ENCODE results near the gene MYL5. TPM values are rescaled to one million over a fixed set of nuclear protein-coding genes. Genes with fewer than 3 reads are reported as not detected.

The MYL5 gene
- total and polyA plus RNA-seq, 2 of the 4 experiments (the other 2 are of a cell fraction) = 9.1 to 16.0 TPM

GRCh38 chr4:706834-707598 lies 32.7 kb downstream of the MYL5 start:
- no peak overlapping the region; the same call in 1 of the 2 replicates for H2AK5ac ChIP-seq (ENCODE audit: low read depth, low read length)
- H4K91ac ChIP-seq (ENCODE audit: insufficient read depth, low read depth, low read length) = no peak overlapping the region
- peak overlapping the region; percentile 98 for H3K4me2 ChIP-seq (ENCODE audit: low read depth, low read length)
- H2BK120ac ChIP-seq (ENCODE audit: low read depth, low read length) = no peak overlapping the region
- CTCF ChIA-PET = no interaction called here
- H4K8ac ChIP-seq (ENCODE audit: low read depth in 2 of 2, low read length in 2 of 2) = no peak overlapping the region
- H3K27me3 ChIP-seq (ENCODE audit: control insufficient read depth, insufficient read depth, low read length) = peaks cover 6% of the 10 kb centered on the region; the same call in 1 of the 2 replicates
- BruUV-seq (replicated peaks) = no TSS peak
- peaks cover 7% of the 10 kb centered on the region for H3K36me3 ChIP-seq (ENCODE audit: control insufficient read depth, insufficient read depth, low read length)
- peak overlapping the region; percentile 90 for H2AK9ac ChIP-seq (replicated peaks; ENCODE audit: low read depth, low read length, poor library complexity)
- in situ Hi-C loops (cut with MboI; ENCODE audit: low sequenced_read_pairs) = no loop called here
- dilution Hi-C loops (cut with HindIII; ENCODE audit: low sequenced_read_pairs, unreplicated experiment) = no loop called here
- no peak overlapping the region for H3K14ac ChIP-seq (replicated peaks; ENCODE audit: low read depth, low read length)
- no peak overlapping the region for H2BK15ac ChIP-seq (ENCODE audit: low read depth, low read length)
- no peak overlapping the region for H2AFZ ChIP-seq (replicated peaks; ENCODE audit: low read length, poor library complexity)
- 49% methylated on average over 5 of the region's 21 CpGs; no CpG with 5 or more reads in 1 of the 2 experiments for WGBS, 2 experiments (ENCODE audit: extremely low coverage in 2 of 2, insufficient read length in 1 of 2)
- H3K4me3 ChIP-seq (ENCODE audit: insufficient read depth, low read depth, low read length) = peak overlapping the region; percentile 97
- peak overlapping the region; percentile 42; the same call in 1 of the 2 replicates for H3K27ac ChIP-seq (ENCODE audit: insufficient read depth, low read length)
- H4K5ac ChIP-seq (ENCODE audit: low read depth, low read length) = no peak overlapping the region
- H3K4ac ChIP-seq (ENCODE audit: low read depth, low read length) = no peak overlapping the region
- H3K9me1 ChIP-seq (ENCODE audit: insufficient read depth, low read length) = peaks cover 13% of the 10 kb centered on the region
- no peak overlapping the region for H3K18ac ChIP-seq (ENCODE audit: low read depth, low read length)
- H3K79me1 ChIP-seq (ENCODE audit: low read depth in 1 of 2, low read length in 2 of 2) = peaks cover 15 to 39% of the 10 kb centered on the region in 2 experiments; a peak in 3 of 4 replicates
- no peak overlapping the region for H2BK20ac ChIP-seq (ENCODE audit: low read depth, low read length)
- ATAC-seq (ENCODE audit: low read depth) (no peak), DNase-seq (no peak)
- TF ChIP-seq FOS (IDR thresholded peaks at IDR 0.05; ENCODE audit: low read depth, low read length) = no peak
- no peak for TF ChIP-seq SMC3 (IDR thresholded peaks at IDR 0.05; ENCODE audit: low read depth, low read length)
- no peak for TF ChIP-seq MAZ (IDR thresholded peaks at IDR 0.05; ENCODE audit: borderline replicate concordance, low read depth, low read length)
- TF ChIP-seq, protein P1, sequence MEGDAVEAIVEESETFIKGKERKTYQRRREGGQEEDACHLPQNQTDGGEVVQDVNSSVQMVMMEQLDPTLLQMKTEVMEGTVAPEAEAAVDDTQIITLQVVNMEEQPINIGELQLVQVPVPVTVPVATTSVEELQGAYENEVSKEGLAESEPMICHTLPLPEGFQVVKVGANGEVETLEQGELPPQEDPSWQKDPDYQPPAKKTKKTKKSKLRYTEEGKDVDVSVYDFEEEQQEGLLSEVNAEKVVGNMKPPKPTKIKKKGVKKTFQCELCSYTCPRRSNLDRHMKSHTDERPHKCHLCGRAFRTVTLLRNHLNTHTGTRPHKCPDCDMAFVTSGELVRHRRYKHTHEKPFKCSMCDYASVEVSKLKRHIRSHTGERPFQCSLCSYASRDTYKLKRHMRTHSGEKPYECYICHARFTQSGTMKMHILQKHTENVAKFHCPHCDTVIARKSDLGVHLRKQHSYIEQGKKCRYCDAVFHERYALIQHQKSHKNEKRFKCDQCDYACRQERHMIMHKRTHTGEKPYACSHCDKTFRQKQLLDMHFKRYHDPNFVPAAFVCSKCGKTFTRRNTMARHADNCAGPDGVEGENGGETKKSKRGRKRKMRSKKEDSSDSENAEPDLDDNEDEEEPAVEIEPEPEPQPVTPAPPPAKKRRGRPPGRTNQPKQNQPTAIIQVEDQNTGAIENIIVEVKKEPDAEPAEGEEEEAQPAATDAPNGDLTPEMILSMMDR (conservative IDR thresholded peaks at IDR 0.05; ENCODE audit: low read depth, low read length) = no peak
- no peak for TF ChIP-seq CHD1 (IDR thresholded peaks at IDR 0.05; ENCODE audit: low read depth, low read length)
- TF ChIP-seq POLR2A (IDR thresholded peaks at IDR 0.05; ENCODE audit: low read depth, low read length) = no peak
- no peak for TF ChIP-seq MAFK (IDR thresholded peaks at IDR 0.05; ENCODE audit: low read depth, low read length)
- TF ChIP-seq BHLHE40 (IDR thresholded peaks at IDR 0.05; ENCODE audit: low read depth, low read length) = no peak
- no peak for TF ChIP-seq MXI1 (IDR thresholded peaks at IDR 0.05; ENCODE audit: borderline replicate concordance, low read depth, low read length)
- TF ChIP-seq RAD21 (IDR thresholded peaks at IDR 0.05; ENCODE audit: low read length) = no peak
- no peak for TF ChIP-seq RCOR1 (IDR thresholded peaks at IDR 0.05; ENCODE audit: insufficient replicate concordance, low read length)
- peaks cover 37% of the 10 kb centered on the region for H4K20me1 ChIP-seq (ENCODE audit: insufficient read depth, low read length)
- H3K23ac ChIP-seq (ENCODE audit: low read depth, low read length) = 0 out of 2 replicates have a peak overlapping the region, but pooled peaks have one; percentile 4
- no peaks in the 10 kb centered on the region for H3K9me3 ChIP-seq (ENCODE audit: control insufficient read depth, insufficient read depth, low read length)
- H3K56ac ChIP-seq (ENCODE audit: extremely low read depth, insufficient read depth, low read length) = no peak overlapping the region
- POLR2A ChIA-PET (ENCODE audit: unreplicated experiment) = no interaction called here
- intact Hi-C loops (cut with micrococcal nuclease) = no loop called here
- peaks cover 14% of the 10 kb centered on the region; the same call in 1 of the 2 replicates for H3K4me1 ChIP-seq (ENCODE audit: control insufficient read depth, insufficient read depth, low read length)
- H2BK5ac ChIP-seq (ENCODE audit: low read depth, low read length, poor library complexity, severe bottlenecking) = no peak overlapping the region
- H3K9ac ChIP-seq (ENCODE audit: low read depth, low read length) = peak overlapping the region; percentile 67

All from IMR-90 (cell line).